Upper lobe of right lung (tissue), 1 donor: ENCODE results near the gene DDX5. TPM values are rescaled to one million over a fixed set of nuclear protein-coding genes. Genes with fewer than 3 reads are reported as not detected.

Source experiments
- ATAC-seq: fragments of 200-7000 bp; cut with Tn5 transposase; one replicate; pipeline ENCODE4 v1.9.1; 2020; ENCODE audit warnings: mild to moderate bottlenecking, moderate library complexity
- DNase-seq: peaks from one replicate; pipeline ENCODE4 v3.0.0-alpha.2; 2020
- H3K27ac ChIP-seq: fragments of 200-600 bp; one replicate; pipeline ENCODE4 v1.8.0; 2022
- H3K27me3 ChIP-seq: fragments of 200-600 bp; one replicate; pipeline ENCODE4 v1.8.0; 2022; ENCODE audit warnings: mild to moderate bottlenecking
- H3K36me3 ChIP-seq: fragments of 200-600 bp; one replicate; pipeline ENCODE4 v1.8.0; 2022
- H3K4me1 ChIP-seq: fragments of 200-600 bp; one replicate; pipeline ENCODE4 v1.8.0; 2022
- H3K4me3 ChIP-seq: fragments of 200-600 bp; one replicate; pipeline ENCODE4 v1.8.0; 2022; ENCODE audit warnings: mild to moderate bottlenecking
- H3K9me3 ChIP-seq: fragments of 200-600 bp; one replicate; pipeline ENCODE4 v1.8.0; 2022
- intact Hi-C: fragments of 100-400 bp; cut with DNase I; formaldehyde crosslinking; loops from one replicate; pipeline ENCODE4 v1.11.0; 2022
- total RNA-seq: library from RNA; stranded (reverse); fragmentation: NEBNext Ultra II Directional; extraction: Animal tissue kit (Norgen Biotek cat#: 25700); gene quantifications from one replicate; pipeline ENCODE4 v1.2.1, GENCODE V29; 2021
- TF ChIP-seq, protein P1 (sequence below): fragments of 200-600 bp; IDR thresholded peaks from one replicate; pipeline ENCODE4 v1.8.0; 2022; ENCODE audit warnings: antibody characterized with exemption
- donor health status: DM: no; HTN: yes; CAD: no; lungs with severe emphysema.

Gene DDX5
- total RNA-seq, 1 donor from 2014 or later: 881 TPM

DNA sequence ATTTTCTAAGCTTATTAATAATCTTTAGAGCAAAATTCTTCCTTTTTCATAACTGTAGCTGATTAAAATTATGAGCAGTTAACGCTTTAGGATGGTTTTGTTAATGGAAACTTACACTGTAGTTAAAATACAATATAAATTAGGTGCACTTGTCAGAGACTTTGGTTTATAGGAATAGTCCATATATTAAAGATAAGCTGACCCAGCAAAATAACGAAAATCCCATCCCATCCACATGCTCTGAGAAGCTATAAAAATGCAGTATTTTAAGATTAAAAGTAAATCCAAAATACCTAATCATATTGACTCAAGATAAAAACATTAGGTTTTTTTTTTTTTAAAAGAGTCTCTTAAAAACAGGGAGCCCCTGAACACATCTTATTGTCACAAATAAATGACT, 38.7 kb upstream of the DDX5 start:
- ATAC-seq (no peak), DNase-seq (no peak)
- H3K4me1 ChIP-seq: no peaks in the 10 kb centered on the region
- intact Hi-C loops: no loop called here
- H3K36me3 ChIP-seq: peaks cover 94% of the 10 kb centered on the region
- no peaks in the 10 kb centered on the region for H3K27me3 ChIP-seq
- TF ChIP-seq, protein P1, sequence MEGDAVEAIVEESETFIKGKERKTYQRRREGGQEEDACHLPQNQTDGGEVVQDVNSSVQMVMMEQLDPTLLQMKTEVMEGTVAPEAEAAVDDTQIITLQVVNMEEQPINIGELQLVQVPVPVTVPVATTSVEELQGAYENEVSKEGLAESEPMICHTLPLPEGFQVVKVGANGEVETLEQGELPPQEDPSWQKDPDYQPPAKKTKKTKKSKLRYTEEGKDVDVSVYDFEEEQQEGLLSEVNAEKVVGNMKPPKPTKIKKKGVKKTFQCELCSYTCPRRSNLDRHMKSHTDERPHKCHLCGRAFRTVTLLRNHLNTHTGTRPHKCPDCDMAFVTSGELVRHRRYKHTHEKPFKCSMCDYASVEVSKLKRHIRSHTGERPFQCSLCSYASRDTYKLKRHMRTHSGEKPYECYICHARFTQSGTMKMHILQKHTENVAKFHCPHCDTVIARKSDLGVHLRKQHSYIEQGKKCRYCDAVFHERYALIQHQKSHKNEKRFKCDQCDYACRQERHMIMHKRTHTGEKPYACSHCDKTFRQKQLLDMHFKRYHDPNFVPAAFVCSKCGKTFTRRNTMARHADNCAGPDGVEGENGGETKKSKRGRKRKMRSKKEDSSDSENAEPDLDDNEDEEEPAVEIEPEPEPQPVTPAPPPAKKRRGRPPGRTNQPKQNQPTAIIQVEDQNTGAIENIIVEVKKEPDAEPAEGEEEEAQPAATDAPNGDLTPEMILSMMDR: no peak
- no peak overlapping the region for H3K27ac ChIP-seq
- no peaks in the 10 kb centered on the region for H3K9me3 ChIP-seq
- no peak overlapping the region for H3K4me3 ChIP-seq

DNA sequence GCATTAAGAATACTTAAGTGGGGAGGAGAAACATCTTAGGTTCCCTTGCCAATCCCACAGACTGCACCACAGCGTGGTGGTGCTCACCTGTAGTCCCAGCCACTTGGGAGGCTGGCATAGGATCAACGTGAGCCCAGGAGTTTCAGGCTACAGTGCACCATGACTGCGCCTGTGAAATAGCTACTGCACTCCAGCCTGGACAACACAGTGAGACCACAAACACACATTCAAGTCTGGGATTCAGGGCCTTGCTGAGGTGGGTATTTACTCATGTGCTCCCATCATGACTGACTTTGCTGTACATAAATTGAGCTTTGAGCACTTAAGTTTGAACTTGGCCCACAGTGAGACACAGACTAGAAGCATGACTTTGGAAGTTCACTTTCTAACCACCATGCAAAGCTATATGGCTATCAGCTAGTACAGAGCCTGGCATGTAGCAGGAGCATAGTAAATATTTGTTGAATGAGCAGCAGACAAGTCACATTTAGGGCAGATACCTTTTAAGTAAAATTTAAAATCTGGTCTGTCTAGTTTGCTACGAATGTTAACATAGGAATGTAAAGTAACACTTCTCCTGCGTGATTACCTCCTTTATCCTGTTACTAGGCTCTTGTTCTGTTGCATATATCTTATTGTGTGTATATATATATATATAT, 34.2 kb upstream of the DDX5 start:
- no peak for DNase-seq
- Histone ChIP-seq H3K9me3 (no peaks in the 10 kb centered on the region), H3K36me3 (peaks cover 95% of the 10 kb centered on the region), H3K4me1 (peaks cover 3% of the 10 kb centered on the region), H3K27me3 (no peaks in the 10 kb centered on the region), H3K4me3 (no peak overlapping the region), H3K27ac (no peak overlapping the region)
- TF ChIP-seq, protein P1: no peak
- intact Hi-C loops: no loop called here
- ATAC-seq: no peak

DNA sequence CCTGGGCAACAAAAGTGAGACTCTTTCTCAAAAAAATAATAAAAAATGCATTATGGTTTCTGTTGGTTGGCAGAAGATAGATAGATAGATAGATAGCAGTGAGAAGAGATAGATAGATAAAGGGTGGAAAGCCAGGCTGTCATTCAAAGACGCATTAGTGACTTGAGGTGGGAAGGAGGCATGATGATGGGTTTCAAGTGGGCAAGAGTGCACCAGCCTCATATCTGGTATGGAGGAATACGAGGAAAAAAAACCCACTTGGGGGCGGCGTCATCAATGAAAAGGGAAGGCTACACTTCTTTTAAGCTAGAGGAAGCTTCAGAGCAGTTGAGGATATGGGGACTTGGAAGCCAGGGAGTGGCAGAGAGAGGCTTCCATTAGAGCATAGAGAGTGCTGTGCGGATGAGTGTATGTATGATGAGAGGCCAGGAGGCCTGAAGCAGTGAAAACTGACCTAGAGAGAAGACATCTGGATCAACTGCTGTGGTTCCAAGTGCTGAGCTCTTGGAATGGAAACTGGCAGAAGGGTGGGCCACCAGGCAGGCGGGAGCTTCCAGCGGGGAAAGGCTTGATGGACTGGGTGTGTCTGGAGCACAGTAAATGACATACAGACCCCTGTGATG, 32.5 kb upstream of the DDX5 start:
- no peaks in the 10 kb centered on the region for H3K27me3 ChIP-seq
- TF ChIP-seq, protein P1: no peak
- no peaks in the 10 kb centered on the region for H3K9me3 ChIP-seq
- intact Hi-C loops: no loop called here
- H3K36me3 ChIP-seq: peaks cover 95% of the 10 kb centered on the region
- ATAC-seq (peak; percentile 45), DNase-seq (no peak)
- no peak overlapping the region for H3K27ac ChIP-seq
- peaks cover 3% of the 10 kb centered on the region for H3K4me1 ChIP-seq
- H3K4me3 ChIP-seq: no peak overlapping the region

DNA sequence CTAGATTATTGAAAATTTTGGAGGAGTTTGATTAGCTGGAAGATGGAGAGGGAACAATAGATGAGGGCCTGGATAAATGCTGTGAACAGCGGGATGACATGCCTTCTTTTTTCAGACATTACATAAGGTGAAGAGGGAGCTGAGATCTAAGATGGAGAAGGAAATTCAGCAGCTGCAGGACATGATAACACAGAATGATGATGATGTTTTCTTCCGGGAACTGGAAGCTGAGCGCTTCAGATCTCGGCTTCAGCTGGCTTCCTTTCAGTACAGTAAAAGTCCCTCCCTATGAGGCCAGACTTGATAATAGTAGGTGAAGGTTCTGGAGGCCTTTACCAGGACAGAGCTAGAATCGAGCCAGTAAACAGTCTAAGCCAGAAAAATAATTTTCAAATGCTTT, 31.4 kb upstream of the DDX5 start:
- DNase-seq: no peak
- intact Hi-C loops: no loop called here
- no peak overlapping the region for H3K27ac ChIP-seq
- H3K9me3 ChIP-seq: no peaks in the 10 kb centered on the region
- TF ChIP-seq, protein P1: no peak
- no peak for ATAC-seq
- peaks cover 95% of the 10 kb centered on the region for H3K36me3 ChIP-seq
- H3K4me1 ChIP-seq: peaks cover 3% of the 10 kb centered on the region
- no peak overlapping the region for H3K4me3 ChIP-seq
- no peaks in the 10 kb centered on the region for H3K27me3 ChIP-seq

DNA sequence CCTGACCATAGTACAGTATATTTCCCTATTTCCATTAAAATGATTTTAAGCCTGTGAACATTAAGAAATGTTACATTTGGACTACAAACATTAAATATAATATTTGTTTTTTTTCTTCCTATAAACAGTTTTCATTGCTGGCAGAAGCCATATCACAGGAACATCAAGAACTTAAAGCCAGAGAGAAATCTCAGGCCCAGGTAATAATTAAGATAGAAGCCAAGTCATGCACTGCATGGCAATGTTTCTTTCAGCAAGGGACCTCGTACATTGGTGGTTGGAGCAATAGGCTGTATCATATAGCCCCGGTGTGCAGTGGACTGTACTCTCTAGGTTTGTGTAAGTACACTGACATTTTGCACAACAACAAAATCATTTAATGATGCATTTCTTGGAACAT, 30.8 kb upstream of the DDX5 start:
- Histone ChIP-seq H3K27ac (no peak overlapping the region), H3K4me3 (no peak overlapping the region), H3K4me1 (peaks cover 3% of the 10 kb centered on the region), H3K27me3 (no peaks in the 10 kb centered on the region), H3K36me3 (peaks cover 95% of the 10 kb centered on the region), H3K9me3 (no peaks in the 10 kb centered on the region)
- TF ChIP-seq, protein P1: no peak
- intact Hi-C loops: no loop called here
- DNase-seq (no peak), ATAC-seq (no peak)
